CD14-positive monocyte (primary cell): Measurements from ENCODE around the gene TNFRSF8. TPM values are rescaled to one million over a fixed set of nuclear protein-coding genes. Genes with fewer than 3 reads are reported as not detected.

Source experiments
- DNase-seq, 3 donors: peaks; one replicate each; pipeline ENCODE4 v3.0.0-alpha.2; 2011 to 2022
- H2AFZ ChIP-seq: 2 replicates; pipeline ENCODE4 v1.6.0; 2012; ENCODE audit warnings: mild to moderate bottlenecking, low read depth, low read length, inconsistent platforms; ENCODE audit not compliant: insufficient read depth, poor library complexity, severe bottlenecking
- H3K27ac ChIP-seq, 2 donors: 1 replicate in 1 of 2; 2 replicates in 1 of 2; pipeline ENCODE4 v1.5.1; 2012 to 2013; ENCODE audit warnings: low read length in 2 of 2, control low read depth in 1 of 2, inconsistent platforms in 1 of 2, low read depth in 1 of 2, mild to moderate bottlenecking in 1 of 2
- H3K27me3 ChIP-seq, 2 donors: one replicate each; pipeline versions ENCODE4 v1.6.0 to v1.6.1; 2011 to 2013; ENCODE audit warnings: low read length in 2 of 2; ENCODE audit not compliant: control insufficient read depth in 2 of 2, insufficient read depth in 2 of 2
- H3K36me3 ChIP-seq, 2 donors: replicated peaks in 1 of 2; 1 replicate in 1 of 2; 2 replicates in 1 of 2; pipeline versions ENCODE4 v1.5.1 to v1.6.1; 2012 to 2013; ENCODE audit warnings: low read length in 2 of 2, control low read depth in 1 of 2, inconsistent platforms in 1 of 2, mild to moderate bottlenecking in 1 of 2; ENCODE audit not compliant: insufficient read depth in 2 of 2, control insufficient read depth in 1 of 2
- H3K4me1 ChIP-seq, 2 donors: 1 replicate in 1 of 2; 2 replicates in 1 of 2; pipeline versions ENCODE4 v1.5.1 to v1.6.1; 2012 to 2013; ENCODE audit warnings: low read length in 2 of 2, control low read depth in 1 of 2, inconsistent platforms in 1 of 2, mild to moderate bottlenecking in 1 of 2, moderate library complexity in 1 of 2; ENCODE audit not compliant: insufficient read depth in 2 of 2, control insufficient read depth in 1 of 2
- H3K4me2 ChIP-seq: replicated peaks from 2 replicates; pipeline ENCODE3; 2012; ENCODE audit warnings: low read length, moderate library complexity, mild to moderate bottlenecking; ENCODE audit not compliant: poor library complexity, severe bottlenecking; ENCODE audit errors: extremely low read depth
- H3K4me3 ChIP-seq, 3 experiments: fragments of 200-600 bp in 1 of 3; sonication (generic) in 1 of 3; replicated peaks in 1 of 3; 1 replicate in 2 of 3; 2 replicates in 1 of 3; pipeline ENCODE4 v1.5.1; 2011 to 2013; ENCODE audit warnings: low read length in 3 of 3, mild to moderate bottlenecking in 3 of 3, control low read depth in 2 of 3, low read depth in 2 of 3, inconsistent platforms in 1 of 3, moderate library complexity in 1 of 3
- H3K79me2 ChIP-seq: 2 replicates; pipeline ENCODE4 v1.6.0; 2012; ENCODE audit warnings: mild to moderate bottlenecking, control low read depth, inconsistent platforms, low read length, moderate library complexity; ENCODE audit not compliant: insufficient read depth
- H3K9ac ChIP-seq: 2 replicates; pipeline ENCODE4 v1.6.0; 2017; ENCODE audit warnings: low read length, mild to moderate bottlenecking; ENCODE audit not compliant: insufficient read depth, poor library complexity, severe bottlenecking
- H3K9me3 ChIP-seq, 2 donors: replicated peaks in 1 of 2; 1 replicate in 1 of 2; 2 replicates in 1 of 2; pipeline versions ENCODE4 v1.5.1 to v1.6.1; 2012 to 2013; ENCODE audit warnings: low read length in 2 of 2, control low read depth in 1 of 2; ENCODE audit not compliant: control insufficient read depth in 1 of 2, insufficient read depth in 1 of 2
- H4K20me1 ChIP-seq: 2 replicates; pipeline ENCODE4 v1.6.0; 2012; ENCODE audit warnings: mild to moderate bottlenecking, low read length, control low read depth, moderate library complexity; ENCODE audit not compliant: insufficient read depth
- H3K27ac Mint-ChIP-seq, 7 donors: one replicate each; pipeline ENCODE4 v1.8.0; 2020; ENCODE audit warnings: mild to moderate bottlenecking in 7 of 7, mixed read lengths in 7 of 7, moderate library complexity in 6 of 7, inconsistent platforms in 2 of 7
- H3K27me3 Mint-ChIP-seq, 3 donors: one replicate each; pipeline ENCODE4 v1.8.0; 2021 to 2022; ENCODE audit warnings: low read depth in 3 of 3, mild to moderate bottlenecking in 3 of 3, mixed read lengths in 3 of 3, moderate library complexity in 3 of 3, inconsistent platforms in 1 of 3
- H3K36me3 Mint-ChIP-seq, 2 donors: one replicate each; pipeline ENCODE4 v1.8.0; 2020; ENCODE audit warnings: mixed read lengths in 2 of 2, inconsistent platforms in 1 of 2, mild to moderate bottlenecking in 1 of 2
- H3K4me1 Mint-ChIP-seq: one replicate; pipeline ENCODE4 v1.8.0; 2020; ENCODE audit warnings: mild to moderate bottlenecking, mixed read lengths
- H3K4me3 Mint-ChIP-seq, 2 donors: one replicate each; pipeline ENCODE4 v1.8.0; 2020; ENCODE audit warnings: mild to moderate bottlenecking in 2 of 2, mixed read lengths in 2 of 2, moderate library complexity in 1 of 2
- H3K9me3 Mint-ChIP-seq, 7 donors: one replicate each; pipeline ENCODE4 v1.8.0; 2020 to 2022; ENCODE audit warnings: mixed read lengths in 7 of 7, mild to moderate bottlenecking in 6 of 7, moderate library complexity in 6 of 7, inconsistent platforms in 2 of 7
- CTCF ChIP-seq: fragments of 200-600 bp; IDR thresholded peaks from one replicate; pipeline ENCODE4 v1.8.0; 2022; ENCODE audit warnings: antibody characterized with exemption, mild to moderate bottlenecking
- WGBS: methylation state at CpG from one replicate; pipeline ENCODE4 v1.1.5; 2013; ENCODE audit warnings: missing lambda C conversion rate; ENCODE audit not compliant: insufficient coverage; 5-methylcytosine and 5-hydroxymethylcytosine counted together
- intact Hi-C, 2 donors: fragments of 100-400 bp; cut with micrococcal nuclease; formaldehyde crosslinking; loops; one replicate each; pipeline versions ENCODE4 v1.15.0 to v1.15.1; 2023
- polyA plus RNA-seq, 3 donors: library from polyadenylated mRNA; depleted of rRNA in 1 of 3; unstranded in 2 of 3; stranded (reverse) in 1 of 3; fragments of 300-500 nt in 2 of 3; fragments of >200 nt in 1 of 3; fragmentation: Illumina TruSeq in 2 of 3; gene quantifications; 1 replicate in 2 of 3; 2 replicates in 1 of 3; pipeline ENCODE4 v1.2.3, GENCODE V29; 2012 to 2021

The TNFRSF8 gene
- polyA plus RNA-seq, 3 donors: 10.9 to 11.9 (median 11.8) TPM

DNA sequence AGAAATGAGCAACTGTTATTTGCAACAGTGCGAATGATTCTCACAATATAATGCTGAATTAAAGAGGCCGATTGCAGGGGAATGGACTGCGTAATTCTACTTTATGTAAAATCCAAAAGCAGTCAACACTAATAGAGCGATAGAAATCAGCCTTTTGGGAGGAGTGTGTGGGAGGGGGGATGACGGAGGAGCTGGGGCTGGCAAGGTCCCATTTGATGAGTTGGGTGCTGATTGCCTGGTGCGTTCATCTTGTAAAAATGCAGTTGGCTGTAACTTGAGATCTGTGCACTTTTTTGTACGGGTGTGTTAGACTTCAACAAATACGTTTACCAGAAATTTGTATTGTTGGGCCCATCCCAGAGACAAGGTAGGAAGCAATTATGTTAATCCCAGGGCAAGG lies 20.7 kb downstream of the TNFRSF8 start:
- Mint-ChIP-seq H3K36me3 (no peaks in the 10 kb centered on the region), H3K27me3 (peaks cover 2 to 5% (median 3%) of the 10 kb centered on the region in 3 donors), H3K9me3 (peaks cover 8 to 28% (median 14%) of the 10 kb centered on the region in 7 donors), H3K27ac (peak overlapping the region in 1 of 7 donors; percentile 50), H3K4me1 (peaks cover 18% of the 10 kb centered on the region), H3K4me3 (no peak overlapping the region)
- Histone ChIP-seq H3K9me3 (peaks cover 5 to 10% of the 10 kb centered on the region in 2 donors), H3K27ac (no peak overlapping the region), H3K4me2 (no peak overlapping the region), H2AFZ (no peak overlapping the region), H3K4me3 (no peak overlapping the region), H4K20me1 (no peaks in the 10 kb centered on the region), H3K36me3 (no peaks in the 10 kb centered on the region), H3K27me3 (no peaks in the 10 kb centered on the region), H3K79me2 (no peaks in the 10 kb centered on the region), H3K4me1 (peaks cover 11 to 14% of the 10 kb centered on the region in 2 donors), H3K9ac (no peak overlapping the region)
- TF ChIP-seq CTCF: no peak
- no peak for DNase-seq
- 90% methylated on average over 5 of the region's 8 CpGs for WGBS
- intact Hi-C loops: no loop called here

DNA sequence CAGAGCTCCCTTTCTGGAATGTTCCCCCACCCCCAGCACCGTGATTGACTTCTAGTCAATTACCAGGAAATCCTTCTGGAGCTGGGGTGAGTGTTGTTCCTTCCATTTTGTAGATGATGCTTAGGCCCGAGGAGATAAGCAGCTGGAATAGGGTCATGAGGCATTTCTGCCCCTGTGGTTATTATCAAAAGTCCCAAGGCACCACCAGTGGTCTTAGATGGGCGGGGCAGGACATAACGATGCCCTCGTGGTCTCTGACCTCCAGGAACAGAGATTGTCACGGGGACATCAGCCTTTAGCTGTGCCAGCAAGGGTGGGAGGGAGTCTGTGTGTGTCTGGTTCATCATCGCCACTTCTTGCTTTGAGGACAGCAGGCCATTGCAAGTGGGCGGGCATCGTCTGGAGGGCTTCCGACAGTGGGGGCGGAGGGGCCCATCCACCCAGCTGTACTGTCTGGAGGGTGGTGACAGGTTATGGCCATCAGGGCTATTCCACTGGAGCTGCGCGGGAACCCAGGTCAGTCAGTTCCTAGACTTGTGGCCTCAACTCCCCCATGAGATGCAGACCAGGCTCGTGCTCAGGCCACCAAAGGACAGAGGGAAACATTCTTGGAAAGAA lies 22.6 kb downstream of the TNFRSF8 start:
- H3K4me1 ChIP-seq: peaks cover 20 to 22% of the 10 kb centered on the region in 2 donors

More for the DNA sequence above, 22.6 kb downstream of the TNFRSF8 start:
- no peaks in the 10 kb centered on the region for H3K36me3 Mint-ChIP-seq
- H3K9me3 Mint-ChIP-seq: peaks cover 8 to 31% (median 14%) of the 10 kb centered on the region in 7 donors
- Histone ChIP-seq H3K4me3 (no peak overlapping the region), H3K79me2 (no peaks in the 10 kb centered on the region), H4K20me1 (no peaks in the 10 kb centered on the region), H3K9me3 (peaks cover 5 to 10% of the 10 kb centered on the region in 2 donors), H3K36me3 (no peaks in the 10 kb centered on the region), H3K27me3 (no peaks in the 10 kb centered on the region), H2AFZ (no peak overlapping the region), H3K4me2 (no peak overlapping the region), H3K27ac (no peak overlapping the region), H3K9ac (no peak overlapping the region)
- peaks cover 28% of the 10 kb centered on the region for H3K4me1 Mint-ChIP-seq
- H3K4me3 Mint-ChIP-seq: no peak overlapping the region
- no peak for TF ChIP-seq CTCF
- no peak for DNase-seq
- WGBS: 82% methylated on average over 8 of the region's 14 CpGs
- no peak overlapping the region for H3K27ac Mint-ChIP-seq
- intact Hi-C loops: no loop called here
- H3K27me3 Mint-ChIP-seq: peaks cover 0 to 7% (median 5%) of the 10 kb centered on the region in 3 donors
